Dermis microvascular lymphatic vessel endothelial cell (primary cell): ENCODE results near the gene ADCY2. TPM values are rescaled to one million over a fixed set of nuclear protein-coding genes. Genes with fewer than 3 reads are reported as not detected.

ENCODE experiments used
- DNase-seq, 2 donors: peaks; one replicate each; pipeline versions ENCODE4 v3.0.0 to v3.0.0-alpha.2; 2010; ENCODE audit warnings: low read depth in 2 of 2
- total RNA-seq: library from RNA; depleted of rRNA; stranded (reverse); fragments of >200 nt; gene quantifications from 2 replicates; pipeline ENCODE4 v1.2.1, GENCODE V29; 2014

Gene ADCY2
- total RNA-seq, result not detected in 2 replicates

DNA sequence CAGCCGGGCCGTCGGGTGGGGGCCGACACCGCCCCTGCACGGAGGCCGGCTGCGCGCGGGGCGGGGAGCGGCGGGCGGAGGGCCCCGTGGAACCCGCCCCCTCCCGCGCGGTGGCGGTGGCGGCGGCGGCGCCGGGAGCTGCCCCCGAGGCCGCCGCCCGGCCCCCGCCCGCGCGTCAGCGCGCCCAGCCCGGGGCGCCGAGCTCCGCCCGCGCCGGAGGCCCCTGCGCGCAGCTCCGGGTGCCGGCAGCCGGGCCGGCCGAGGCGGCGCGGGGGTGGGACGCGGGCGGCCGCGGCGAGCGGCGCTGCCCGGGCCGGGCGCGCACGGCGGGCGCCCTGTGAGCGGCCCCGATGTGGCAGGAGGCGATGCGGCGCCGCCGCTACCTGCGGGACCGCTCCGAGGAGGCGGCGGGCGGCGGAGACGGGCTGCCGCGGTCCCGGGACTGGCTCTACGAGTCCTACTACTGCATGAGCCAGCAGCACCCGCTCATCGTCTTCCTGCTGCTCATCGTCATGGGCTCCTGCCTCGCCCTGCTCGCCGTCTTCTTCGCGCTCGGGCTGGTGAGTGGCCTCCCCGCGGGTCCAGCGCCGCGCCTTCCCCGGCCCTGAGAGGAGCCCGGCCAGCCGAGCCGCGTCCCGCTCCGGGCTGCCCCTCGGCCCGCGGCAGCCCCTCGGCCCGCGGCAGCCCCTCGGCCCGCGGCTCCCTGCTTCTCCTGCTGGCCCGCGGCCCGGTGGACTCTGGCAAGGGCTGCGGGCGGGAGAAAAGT lies at the start of gene ADCY2:
Gene ADCY2, plus strand, starts transcription at position 192 of the 766 bp plus-strand sequence. Its CDS starts 159 bp downstream, at position 351.
- no peak for DNase-seq

- no peak for DNase-seq
These were observed 48.6 kb upstream of the ADCY2 start for GRCh38 chr5:7347377-7347776.

DNA sequence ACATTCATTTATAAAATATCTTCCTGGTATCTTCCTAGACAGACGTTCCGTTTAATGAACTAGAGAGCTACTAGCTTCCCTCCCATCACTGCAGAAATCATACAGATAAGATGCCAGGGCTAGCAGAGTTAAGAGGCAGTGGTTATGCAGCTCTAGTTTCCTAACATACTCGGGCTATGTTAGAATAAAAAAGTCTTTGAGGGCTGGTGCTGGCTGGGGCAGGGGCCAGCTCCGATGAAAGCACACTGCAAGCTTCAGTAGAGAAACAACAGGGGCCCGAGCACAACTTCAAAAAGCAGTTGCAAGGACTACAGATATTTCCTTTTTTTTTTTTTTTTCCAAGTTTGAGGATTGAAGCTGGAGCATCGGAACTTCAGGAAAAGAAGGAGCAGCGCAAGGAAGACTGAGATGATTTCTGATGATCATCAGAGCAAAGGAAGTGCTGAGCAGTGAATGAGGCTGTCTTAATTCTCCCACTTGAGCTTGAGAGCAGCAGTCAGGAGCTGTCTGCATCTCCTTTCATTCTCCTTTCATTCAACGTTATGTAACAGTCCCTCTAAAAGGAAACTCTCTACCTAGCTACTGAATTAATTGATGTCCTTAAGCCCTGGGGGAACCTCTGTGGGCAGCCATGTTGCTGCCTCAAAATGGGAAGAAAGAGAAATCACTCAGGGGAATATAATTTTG lies 47.6 kb upstream of the ADCY2 start:
- DNase-seq, result no peak

GRCh38 chr5:7361593-7361992 lies 34.3 kb upstream of the ADCY2 start:
- DNase-seq, result no peak

DNA sequence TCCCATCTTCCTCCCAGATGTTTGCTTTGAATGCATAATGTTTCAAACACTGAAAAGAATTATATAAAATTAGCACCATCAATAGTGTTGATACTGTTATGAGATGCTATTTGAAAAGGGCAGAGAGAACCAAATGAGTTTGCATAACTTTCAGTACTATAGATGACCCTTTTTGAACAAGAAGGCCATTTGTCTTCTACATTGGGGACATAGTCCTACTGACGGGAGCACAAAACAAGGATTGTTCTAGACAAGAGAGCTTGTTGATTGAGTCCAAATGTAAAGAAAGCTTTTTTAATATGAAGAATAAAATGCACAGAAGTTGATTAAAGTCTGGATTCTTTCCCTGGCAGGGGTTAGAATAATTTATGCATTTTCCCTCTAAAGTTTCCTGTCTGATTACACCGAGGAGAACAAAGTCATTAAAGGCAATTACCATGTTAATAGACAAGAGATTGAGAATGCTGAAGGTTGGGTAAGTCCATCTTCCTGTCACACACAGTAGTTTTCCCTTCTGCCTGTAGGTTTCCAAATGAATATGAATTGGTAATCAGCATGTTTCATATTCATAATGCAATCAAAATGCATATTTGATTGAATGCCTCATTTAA lies 32.8 kb upstream of the ADCY2 start:
- no peak for DNase-seq

- no peak for DNase-seq
These were observed 31.6 kb upstream of the ADCY2 start for GRCh38 chr5:7364226-7364875.

- no peak for DNase-seq
These were observed 28.2 kb upstream of the ADCY2 start for GRCh38 chr5:7367780-7368179.

- DNase-seq, result no peak
These were observed 23.5 kb upstream of the ADCY2 start for GRCh38 chr5:7372399-7372798.

DNA sequence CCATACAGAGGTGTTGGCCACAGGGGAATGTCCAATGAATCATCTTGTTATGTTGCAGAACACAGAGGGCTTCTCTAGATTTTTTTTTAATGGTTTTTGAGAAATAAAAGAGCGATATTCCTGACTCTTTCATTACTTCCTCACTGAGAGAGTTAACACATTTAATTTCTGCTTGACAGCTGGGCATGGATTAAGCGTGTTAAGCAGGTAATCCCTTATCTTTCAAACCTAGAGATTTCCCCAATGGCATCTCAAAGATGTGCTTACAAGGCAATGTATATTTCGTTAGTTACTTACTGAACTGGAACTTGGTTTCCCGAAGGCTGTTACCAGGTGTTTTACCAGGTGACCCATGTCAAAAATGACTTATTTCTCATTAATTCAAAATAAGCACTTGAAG lies 21.8 kb upstream of the ADCY2 start:
- DNase-seq, result no peak

DNA sequence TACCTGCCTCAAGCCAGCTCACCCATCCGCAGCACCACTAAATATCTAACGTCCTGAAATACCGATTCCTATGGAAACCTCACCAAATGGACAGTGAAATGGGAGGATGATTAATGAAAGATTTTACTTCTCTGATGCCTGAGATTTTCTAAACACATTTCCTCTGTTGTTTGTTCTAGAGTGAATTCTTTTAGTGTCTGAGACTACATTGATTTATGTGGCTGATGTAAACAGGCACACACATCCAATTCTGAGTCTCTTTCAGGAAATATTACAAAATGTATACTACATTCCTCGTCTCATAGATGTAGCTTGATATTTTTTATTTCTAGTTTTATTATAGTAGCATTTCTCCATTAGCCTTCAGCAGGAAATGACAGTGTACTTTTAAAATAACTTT lies 20.5 kb upstream of the ADCY2 start:
- DNase-seq, result no peak

- no peak for DNase-seq
These were observed 19.1 kb upstream of the ADCY2 start for GRCh38 chr5:7376871-7377270.

DNA sequence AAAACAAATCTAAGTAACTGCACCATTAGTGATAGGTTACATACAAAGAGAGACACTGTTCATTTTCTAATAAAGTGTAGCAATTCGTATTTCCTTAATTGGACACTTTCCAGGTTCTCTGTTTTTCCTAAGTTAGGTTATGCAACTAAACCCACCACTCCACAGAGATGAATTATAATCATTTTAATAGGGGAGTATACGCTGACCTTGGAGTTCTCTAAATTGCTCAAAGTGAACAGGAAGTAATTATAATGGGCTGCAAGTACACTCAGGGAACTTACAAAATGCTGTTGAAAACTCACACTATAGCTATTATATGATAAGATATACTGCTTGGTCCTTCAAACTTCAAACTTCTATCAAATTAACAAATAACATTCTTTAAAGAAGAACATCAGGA lies 18.2 kb upstream of the ADCY2 start:
- DNase-seq, result no peak

DNA sequence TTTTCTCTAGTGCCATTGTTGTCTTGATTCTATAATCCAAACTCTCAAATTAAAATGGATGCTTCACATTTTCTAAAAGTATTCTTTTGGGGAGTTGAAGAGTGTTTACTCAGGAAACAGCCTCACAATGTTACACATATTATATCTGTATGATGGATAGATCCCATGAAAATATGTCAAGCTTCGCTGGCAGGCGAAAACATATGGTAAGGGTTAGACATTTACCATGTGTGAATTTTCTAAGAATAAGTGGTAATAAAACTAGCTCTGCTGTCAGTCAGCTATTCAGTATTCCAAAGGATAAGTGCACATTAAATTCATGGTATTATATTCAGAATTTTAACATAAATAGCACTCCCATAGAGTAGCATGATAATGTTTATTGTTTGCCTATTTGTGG lies 13.3 kb upstream of the ADCY2 start:
- DNase-seq, result no peak

DNA sequence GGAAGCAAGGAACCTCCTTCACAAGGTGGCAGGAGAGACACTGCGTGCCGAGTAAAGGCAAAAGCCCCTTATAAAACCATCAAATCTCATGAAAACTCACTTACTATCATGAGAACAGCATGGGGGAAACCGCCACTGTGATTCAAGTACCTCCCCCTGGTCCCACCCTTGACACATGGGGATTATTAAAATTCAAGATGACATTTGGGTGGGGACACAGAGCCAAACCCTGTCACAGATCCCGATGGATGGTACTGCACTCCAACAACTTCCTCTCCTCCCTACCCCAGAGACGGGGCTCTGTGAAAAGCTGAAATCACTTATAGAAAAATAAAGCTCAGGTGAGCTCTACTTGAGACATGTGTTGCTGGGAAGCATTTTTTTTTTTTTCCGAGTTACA lies 10.3 kb upstream of the ADCY2 start:
- DNase-seq, result no peak

- DNase-seq, result no peak
These were observed 7.4 kb upstream of the ADCY2 start for GRCh38 chr5:7388553-7388952.

DNA sequence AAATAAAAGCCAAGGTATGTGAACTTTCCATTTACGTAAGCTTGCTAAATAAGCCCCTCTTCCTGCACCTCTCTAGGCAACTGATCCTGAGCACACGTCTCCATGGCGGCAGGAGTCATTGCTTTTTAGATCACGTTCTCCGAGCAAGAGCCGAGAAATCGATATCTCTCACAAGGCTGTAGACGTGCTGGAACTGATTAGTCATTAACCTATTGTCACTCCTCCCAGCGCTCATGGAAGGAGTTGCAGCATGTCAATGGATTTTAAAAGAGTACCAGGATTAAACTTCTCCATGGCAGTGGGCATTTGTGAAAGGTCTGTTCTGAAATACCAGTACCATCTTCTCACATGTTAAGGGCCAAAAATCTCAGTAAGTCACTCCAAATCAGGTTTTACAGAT lies 4.7 kb upstream of the ADCY2 start:
- no peak for DNase-seq

- DNase-seq, result no peak
These were observed 3.9 kb upstream of the ADCY2 start for GRCh38 chr5:7391814-7392692.

DNA sequence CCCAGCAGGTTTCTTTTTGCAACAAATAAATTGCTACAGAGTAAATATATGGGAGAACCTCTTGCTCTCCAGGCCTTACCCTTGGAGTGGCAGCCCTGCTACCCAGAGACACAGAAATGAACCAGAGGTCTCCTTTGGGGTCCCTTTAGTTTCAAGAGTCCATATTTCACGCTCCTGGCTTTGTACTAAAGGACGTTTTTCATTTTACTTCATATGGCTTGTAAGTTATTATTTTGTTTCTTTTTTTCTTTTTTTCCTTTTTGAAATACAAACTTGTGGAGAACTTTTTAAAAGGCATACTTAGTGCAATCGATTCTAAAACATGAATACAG lies 3.3 kb upstream of the ADCY2 start:
- no peak for DNase-seq

DNA sequence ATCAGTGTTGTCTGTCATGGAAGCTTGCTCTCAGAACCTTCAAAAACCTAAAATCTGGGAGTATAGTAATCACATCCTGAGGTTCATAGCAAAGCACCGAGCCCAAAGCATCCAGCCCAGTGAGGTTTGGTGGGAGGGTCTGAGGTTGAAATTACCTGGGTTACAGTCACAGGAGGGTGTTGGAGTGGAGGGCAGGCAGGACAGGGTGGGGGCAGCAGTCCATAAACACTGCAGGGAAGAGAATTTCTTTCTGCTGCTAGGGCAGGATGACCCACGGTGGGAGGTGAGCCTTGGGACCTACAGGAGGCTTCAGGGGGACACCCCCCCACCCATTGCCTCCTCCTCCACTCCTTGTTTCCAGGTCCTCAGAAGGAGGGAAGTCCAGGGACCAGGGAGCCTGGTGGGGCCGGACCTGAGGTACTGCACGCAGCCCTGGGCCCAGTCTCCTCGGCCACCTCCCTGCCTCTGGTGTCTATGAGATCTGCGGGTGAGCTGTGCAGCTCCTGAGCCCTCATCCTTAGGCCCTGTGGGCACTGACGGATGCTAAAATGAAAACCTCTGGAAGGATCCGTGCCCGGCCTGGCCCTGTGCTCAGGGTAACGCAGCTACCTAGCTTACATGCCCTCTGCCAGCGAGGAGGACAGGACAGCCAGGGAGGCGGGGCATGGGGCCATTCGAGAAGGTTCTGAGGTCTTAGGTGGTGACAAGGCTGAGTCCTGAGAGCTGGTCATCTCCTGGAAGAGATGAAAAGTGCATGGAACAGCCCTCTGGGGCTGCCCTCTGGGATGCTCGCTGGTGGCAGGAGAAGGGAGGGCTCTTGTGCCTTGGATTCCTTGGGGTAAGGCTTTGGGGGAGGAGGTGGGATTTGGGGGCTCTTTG lies 1.8 kb upstream of the ADCY2 start:
- no peak for DNase-seq

- DNase-seq, result no peak
These were observed 978 bp upstream of the ADCY2 start for GRCh38 chr5:7394889-7395431.
